NCI-H2171 (cell line): Measurements from ENCODE around the gene GLI3.

Experiments
- DNase-seq: peaks from one replicate; lab custom pipeline; 2025; lab: John Stamatoyannopoulos, UW

The GLI3 gene

DNA sequence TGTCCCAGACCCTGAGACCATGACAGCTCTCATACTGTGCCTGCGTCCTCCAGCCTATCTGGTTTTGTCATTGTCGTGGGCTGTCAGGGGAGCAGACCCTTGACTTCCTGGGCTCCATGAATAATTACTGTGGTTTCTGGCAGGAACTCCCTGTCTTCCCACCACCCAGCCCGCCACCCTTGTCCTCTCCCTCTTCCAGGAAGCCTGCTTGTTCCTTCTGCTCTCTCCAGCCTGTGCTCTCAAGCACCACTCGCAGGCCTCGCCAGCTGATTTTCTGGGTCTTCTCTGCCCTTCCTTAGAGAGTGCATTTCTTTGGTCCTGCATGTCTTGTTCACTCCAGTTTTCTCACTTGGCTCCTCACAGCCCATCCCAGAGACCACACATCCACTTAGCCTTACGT, 309.6 kb downstream of the GLI3 start:
- DNase-seq: no peak

DNA sequence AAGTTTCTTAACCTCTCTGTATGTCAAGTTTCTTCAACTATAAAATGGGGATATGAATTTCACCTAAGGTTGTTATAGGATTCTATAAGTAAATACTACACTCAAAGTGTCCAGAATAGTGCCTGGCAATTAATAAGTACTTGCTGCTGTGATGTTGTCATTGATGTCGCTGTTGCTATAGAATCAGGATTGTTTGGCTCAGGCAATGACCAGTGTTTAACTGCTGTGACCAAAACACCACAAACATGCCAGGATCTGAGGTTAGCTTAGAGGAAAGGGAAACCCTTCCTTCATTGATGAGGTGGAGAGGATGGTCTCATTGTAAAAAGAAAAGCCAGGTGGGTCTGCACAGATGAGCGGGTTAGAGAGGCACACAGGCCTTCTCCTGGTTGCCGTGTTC, 311.1 kb downstream of the GLI3 start:
- no peak for DNase-seq

DNA sequence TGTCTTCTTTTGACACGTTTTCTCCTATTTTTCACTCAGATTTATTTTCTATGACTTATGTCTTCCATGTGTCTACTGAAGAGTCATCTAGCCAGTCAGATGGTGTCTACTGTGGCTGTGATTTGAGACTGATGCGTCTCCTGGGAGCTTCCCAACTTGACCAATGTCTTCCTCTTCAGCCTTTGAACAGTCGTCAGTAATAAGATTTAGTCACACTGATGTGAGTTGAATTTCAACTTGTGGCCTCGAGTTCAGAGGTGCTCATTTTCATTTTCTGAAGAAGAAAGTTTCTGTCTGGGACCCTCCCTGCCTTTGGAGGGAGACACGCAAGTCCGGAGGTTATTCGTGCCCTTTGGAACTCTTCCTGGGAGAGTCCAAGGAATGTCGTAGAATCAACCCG, 312.2 kb downstream of the GLI3 start:
- DNase-seq: no peak

DNA sequence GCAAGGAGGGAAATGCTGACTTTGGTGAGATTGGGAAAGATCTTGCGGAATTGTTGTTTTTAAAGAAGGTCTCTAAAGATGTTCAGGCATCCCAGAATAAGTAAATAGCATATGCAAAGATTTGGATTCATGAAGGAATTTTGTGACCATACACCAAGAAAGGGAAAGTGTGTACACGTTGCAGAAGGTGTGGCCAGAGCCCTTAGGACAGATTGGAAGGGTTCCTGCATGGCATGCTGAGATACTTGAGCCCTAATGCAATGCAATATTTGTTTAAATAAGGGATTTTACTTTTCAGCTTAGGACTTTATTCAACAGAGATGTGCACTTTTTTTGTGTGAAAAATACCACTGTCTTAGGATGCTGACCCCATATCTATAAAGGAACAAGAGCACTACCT, 314.6 kb downstream of the GLI3 start:
- DNase-seq: no peak

DNA sequence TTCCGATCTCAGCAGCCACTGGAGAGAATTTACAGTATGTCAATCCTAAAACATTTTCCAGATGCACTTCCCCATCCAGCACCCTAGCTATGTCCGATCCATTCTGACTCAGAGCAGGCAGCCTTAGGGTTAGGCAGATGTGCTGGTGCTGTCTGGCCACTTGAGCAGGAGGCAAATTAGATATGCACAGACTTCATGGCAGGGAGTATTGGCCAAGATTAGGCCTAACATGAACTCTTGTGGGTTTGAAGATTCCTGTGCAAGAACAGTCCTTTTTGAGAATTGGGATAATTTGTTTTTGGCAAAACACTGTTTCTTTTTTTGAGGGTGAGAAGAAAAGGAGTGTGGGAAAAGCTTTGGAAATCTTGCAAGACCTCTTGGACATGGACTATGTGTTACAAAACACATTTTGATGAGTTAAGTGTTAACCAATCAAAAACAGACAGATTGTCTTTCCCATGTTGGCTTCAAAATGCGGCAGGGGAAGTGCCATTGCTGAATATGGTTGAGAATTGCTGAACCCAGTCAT, 315.5 kb downstream of the GLI3 start:
- DNase-seq: no peak

DNA sequence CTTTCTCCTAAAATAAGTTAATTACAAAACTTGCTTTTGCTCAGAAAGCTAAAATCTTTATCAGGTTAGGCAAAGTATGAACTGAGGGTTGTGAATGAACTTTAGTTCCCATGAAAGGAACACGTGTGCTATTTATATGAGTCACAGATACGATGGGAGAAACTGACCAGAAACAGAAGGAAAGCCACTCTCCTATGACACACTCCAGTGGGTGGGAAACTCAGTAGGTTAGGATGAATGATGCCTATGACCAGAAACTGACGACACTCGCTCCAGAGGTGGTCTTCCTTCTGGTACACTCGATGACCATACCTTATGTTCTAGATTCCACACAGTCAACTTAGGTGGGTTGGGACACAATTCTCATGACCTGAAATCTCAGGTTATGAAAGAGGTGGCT, 318.4 kb downstream of the GLI3 start:
- DNase-seq: no peak

DNA sequence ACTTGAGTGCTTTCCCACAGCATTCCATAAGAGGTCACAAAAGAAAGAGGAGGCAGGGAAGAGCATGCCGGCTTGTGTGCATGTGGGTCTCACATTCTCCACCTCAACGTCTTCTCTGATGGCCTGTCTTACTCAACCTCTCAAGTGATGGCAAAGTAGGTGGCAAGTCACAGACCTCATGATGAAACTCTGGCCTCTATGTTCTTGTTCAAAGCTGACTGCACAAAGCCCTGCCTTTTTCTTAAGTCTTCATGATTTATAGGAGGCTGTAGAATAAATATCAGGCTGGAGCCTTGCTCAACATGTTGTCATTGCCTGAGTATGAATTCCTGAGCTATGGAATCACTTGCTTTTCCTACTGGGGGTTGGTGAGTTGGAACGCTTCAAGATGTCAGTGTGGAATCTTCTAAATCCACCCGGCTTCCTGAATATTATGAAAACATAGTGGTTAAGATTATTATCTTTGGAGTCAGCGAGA, 320.5 kb downstream of the GLI3 start:
- DNase-seq: no peak

DNA sequence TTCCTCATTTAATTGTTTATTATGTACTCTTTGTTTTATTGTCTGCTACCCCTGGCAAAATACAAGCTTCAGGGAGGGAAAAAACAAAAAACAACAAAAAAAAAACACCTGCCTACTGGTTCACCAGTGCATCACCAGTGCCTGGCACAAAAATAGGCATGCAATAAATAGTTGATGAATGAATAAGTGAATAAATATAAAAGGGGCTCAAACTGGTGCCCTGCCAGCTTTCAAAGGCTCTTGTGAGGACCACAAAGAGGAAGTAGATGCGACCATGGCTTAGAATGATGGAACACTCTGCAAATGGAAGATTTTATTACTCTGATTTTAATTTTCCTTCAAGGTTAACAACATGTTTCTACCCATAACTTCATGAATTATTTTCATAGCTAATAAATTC, 321.1 kb downstream of the GLI3 start:
- no peak for DNase-seq

DNA sequence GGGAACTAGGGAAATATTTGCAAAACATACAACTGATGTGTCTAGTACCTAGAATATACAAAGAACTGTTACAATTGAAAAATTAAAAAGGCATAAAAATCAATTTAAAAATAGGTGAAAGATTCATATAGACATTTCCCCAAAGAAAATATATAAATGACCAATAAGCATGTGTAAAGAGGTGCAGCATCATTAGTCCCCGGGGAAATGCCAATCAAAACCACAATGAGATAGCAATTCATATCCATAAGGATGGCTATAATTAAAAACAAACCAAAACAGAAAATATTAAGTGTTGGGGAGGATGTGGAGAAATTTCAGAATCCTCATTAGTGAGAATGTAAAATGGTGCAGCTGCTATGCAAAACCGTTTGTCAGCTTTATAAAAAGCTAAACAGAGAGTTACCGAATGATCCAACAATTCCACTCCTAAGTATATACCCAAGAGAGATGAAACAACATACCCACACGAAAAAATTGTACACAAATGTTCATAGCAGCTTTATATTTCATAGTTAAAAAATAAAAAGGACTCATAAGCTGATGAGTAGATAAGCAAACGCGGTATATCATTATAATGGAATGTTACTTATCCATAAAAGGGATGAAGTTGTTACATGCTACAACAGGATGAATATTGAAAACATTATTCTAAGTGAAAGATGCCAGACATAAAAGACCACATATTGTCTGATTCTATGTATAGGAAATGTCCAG, 324.0 kb downstream of the GLI3 start:
- no peak for DNase-seq

DNA sequence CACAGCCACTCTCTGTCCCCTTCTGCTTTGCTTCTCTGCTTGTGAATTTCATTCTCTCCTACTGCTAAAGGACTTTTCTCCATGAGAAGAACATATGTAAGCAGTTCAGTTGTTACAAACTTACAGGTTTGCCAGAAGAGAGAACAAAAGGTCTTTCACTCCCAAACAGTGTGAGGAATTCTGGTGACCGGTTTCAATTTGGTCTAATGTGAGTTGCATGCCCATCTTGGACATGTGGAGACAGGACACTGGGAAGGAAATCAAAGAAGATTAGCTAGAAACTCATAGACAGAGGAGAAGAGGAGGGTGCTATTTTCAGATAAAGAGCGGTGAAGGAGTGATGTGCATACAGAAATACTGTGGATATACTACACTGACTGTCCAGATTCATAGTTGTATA, 324.6 kb downstream of the GLI3 start:
- no peak for DNase-seq

DNA sequence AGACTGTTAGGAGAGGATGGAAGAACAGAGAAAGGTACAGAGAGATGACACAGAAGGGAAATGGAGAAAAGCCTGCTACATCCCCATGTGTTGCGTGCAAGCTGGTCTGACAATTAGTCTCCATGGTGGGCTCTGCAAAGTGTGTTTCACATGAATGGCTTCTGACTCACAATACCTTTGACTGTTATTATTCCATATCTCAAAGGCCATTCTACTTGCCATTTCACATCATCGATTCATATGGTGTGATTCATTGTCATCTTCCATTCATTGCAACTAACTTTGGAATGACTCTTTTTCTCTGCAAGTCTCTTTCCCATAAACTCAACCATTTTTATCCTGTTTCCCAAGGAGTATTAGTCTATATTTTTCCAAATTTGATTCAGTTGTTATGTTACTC, 325.2 kb downstream of the GLI3 start:
- no peak for DNase-seq
